Choroid plexus epithelial cell (primary cell): ENCODE measurements around the gene TRIB2.

Source experiments
- DNase-seq: peaks from one replicate; pipeline ENCODE4 v3.0.0-alpha.2; 2010; ENCODE audit warnings: low read depth
- H3K4me3 ChIP-seq: 2 replicates; pipeline ENCODE4 v1.5.1; 2011; ENCODE audit warnings: low read depth, mild to moderate bottlenecking, control low read depth, low read length, moderate library complexity
- TF ChIP-seq, protein P1 (sequence below): conservative IDR thresholded peaks from 2 replicates; pipeline ENCODE4 v1.5.1; 2011; ENCODE audit warnings: low read depth, mild to moderate bottlenecking, control low read depth, inconsistent platforms, low read length, moderate library complexity

Gene TRIB2

DNA sequence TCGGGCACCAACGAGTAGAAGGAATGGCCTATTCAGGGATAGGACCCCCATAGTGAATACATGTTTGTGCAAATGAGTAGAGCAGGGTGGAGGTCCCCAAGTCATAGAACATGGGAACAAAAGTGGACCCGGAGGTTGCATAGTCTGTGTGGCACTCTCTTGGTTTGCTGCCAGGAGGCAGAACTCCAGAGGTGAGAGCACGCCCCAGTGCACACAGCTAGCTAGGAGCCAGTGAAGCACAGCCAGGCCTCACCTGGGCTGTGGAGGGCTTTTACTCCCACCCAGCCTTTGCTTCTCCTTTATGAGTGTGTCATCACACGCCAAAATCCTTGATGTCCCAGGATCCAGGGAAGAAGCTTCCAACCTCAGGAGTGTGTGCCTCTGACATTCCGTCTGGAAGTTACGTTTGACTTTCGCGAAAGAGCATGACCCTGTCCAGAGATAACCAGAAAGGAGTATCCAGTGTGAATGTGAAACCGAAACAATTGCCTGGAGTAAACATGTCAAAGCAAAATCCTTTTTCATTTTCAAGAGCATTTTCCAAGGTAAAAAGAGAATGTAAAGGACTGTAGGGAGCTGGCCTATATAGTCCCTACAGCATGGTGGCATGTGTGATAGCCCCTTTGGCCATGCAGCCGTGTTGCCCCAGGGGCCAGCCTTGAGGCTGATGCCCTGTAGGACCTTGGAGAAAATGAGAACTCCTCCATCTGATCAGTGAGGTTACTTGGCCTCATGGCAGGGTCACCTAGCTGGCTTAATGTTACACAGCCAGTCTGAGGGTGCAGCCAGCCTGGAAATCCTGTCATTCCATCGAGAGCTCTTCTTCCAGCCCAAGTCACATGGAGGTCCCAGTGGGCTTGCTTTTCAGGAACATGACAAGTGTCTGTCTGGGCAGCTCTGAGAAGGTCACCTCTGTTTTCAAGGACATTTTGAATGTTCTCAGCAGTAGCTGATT lies 8.8 kb downstream of the TRIB2 start:
- TF ChIP-seq, protein P1, sequence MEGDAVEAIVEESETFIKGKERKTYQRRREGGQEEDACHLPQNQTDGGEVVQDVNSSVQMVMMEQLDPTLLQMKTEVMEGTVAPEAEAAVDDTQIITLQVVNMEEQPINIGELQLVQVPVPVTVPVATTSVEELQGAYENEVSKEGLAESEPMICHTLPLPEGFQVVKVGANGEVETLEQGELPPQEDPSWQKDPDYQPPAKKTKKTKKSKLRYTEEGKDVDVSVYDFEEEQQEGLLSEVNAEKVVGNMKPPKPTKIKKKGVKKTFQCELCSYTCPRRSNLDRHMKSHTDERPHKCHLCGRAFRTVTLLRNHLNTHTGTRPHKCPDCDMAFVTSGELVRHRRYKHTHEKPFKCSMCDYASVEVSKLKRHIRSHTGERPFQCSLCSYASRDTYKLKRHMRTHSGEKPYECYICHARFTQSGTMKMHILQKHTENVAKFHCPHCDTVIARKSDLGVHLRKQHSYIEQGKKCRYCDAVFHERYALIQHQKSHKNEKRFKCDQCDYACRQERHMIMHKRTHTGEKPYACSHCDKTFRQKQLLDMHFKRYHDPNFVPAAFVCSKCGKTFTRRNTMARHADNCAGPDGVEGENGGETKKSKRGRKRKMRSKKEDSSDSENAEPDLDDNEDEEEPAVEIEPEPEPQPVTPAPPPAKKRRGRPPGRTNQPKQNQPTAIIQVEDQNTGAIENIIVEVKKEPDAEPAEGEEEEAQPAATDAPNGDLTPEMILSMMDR: no peak
- H3K4me3 ChIP-seq: no peak overlapping the region
- DNase-seq: no peak

DNA sequence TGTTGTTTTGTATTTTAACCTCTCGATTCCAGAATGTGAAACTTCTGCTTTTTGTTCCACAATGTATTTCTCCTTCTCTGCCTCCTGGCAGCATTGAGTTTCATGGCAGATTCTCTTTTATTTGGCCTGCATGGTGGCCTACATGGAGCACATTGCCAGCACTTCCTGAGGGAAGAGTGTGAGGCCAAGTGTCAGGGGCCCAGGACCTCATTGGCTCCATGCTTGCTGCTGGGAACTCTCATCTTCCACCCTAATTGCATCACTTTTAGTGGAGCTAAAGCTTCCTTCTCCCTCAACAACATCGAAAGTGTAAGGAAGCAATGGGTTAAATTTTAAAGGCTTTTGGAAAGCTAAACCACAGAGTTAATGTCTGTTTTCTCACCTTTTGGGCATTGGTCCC lies 9.5 kb downstream of the TRIB2 start:
- no peak for DNase-seq
- TF ChIP-seq, protein P1: no peak
- no peak overlapping the region for H3K4me3 ChIP-seq

DNA sequence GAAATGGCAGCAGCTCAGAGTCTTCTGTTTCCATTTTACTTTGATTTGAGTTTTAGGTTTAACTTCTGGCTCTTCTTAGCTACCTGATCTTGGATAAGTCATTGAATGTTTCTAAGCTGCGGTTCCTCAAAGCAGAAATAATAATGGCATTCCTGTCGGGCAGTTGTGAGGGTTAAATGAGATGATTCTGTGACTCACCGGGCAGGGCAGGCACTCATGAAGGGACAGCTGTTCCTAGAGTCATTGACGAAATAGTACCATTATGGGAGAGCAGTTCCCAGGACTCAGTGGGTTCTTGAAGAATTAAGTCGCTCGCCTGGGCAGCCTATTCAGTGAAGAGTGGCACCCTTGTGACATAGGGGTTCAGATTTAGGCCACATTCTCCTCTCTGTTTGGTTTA lies 10.3 kb downstream of the TRIB2 start:
- no peak overlapping the region for H3K4me3 ChIP-seq
- DNase-seq: no peak
- TF ChIP-seq, protein P1: no peak

GRCh38 chr2:12727641-12728040 lies 10.9 kb downstream of the TRIB2 start:
- no peak for DNase-seq
- H3K4me3 ChIP-seq: no peak overlapping the region
- TF ChIP-seq, protein P1: no peak

GRCh38 chr2:12728221-12728777 lies 11.6 kb downstream of the TRIB2 start:
- TF ChIP-seq, protein P1: no peak
- no peak for DNase-seq
- no peak overlapping the region for H3K4me3 ChIP-seq

DNA sequence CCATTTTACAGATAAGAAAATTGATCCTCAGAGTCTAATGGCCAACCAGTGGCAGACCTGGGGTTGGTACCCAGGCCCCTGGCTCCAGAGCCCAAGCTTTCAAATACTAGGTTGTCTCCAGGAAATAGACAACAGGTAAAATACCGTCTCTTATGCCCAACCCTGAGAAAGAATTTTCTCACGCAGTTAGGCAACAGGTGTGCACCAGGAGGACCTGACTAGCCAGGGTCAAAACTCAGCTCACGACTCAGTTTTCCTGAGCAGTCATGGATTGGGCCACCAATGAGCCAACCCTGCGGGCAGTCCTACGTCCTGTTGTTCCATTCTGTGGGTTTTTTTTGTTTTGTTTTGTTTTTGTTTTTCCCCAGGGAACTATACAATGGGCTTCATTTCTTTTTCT lies 13.5 kb downstream of the TRIB2 start:
- TF ChIP-seq, protein P1: no peak
- DNase-seq: no peak
- no peak overlapping the region for H3K4me3 ChIP-seq
